ENCODE measurements around the gene ARID1A.
"Not testable (repeated sequence)": the region's sequence is repeated elsewhere in the genome, so short reads cannot be mapped to it uniquely, and the experiment has no call there.

GRCh38 chr1:26705227-26705626, 9.4 kb downstream of the ARID1A start:
- TF ChIP-seq ZFX (IDR thresholded peaks at IDR 0.05); CTCF (conservative IDR thresholded peaks at IDR 0.05): not testable (repeated sequence)

All from C4-2B (cell line).